Panc1 (cell line): ENCODE results near the gene TRIL.

Source experiments
- CTCF ChIP-seq: fragments of 450-650 bp; IDR thresholded peaks from 2 replicates; pipeline ENCODE4 v1.5.1; 2017; ENCODE audit warnings: mild to moderate bottlenecking
- POLR2AphosphoS5 ChIP-seq: IDR thresholded peaks from 2 replicates; pipeline ENCODE4 v1.6.1; 2012; ENCODE audit warnings: mild to moderate bottlenecking, low read depth, low read length, moderate library complexity
- REST ChIP-seq, 2 experiments: IDR thresholded peaks; 2 replicates each; pipeline ENCODE4 v1.6.1; 2011 to 2012; ENCODE audit warnings: low read depth in 2 of 2, control low read depth in 1 of 2, low read length in 1 of 2, mild to moderate bottlenecking in 1 of 2, moderate library complexity in 1 of 2; ENCODE audit not compliant: insufficient read depth in 1 of 2

- no peak for TF ChIP-seq CTCF
- no peak for TF ChIP-seq POLR2AphosphoS5
- TF ChIP-seq REST (IDR thresholded peaks at IDR 0.05; ENCODE audit: insufficient read depth in 1 of 2, low read depth in 2 of 2, low read length in 1 of 2), result no peak
These were observed 3.2 kb downstream of the TRIL start for GRCh38 chr7:28954946-28955345.
